ENCODE measurements around the gene LSR. TPM values are rescaled to one million over a fixed set of nuclear protein-coding genes. Genes with fewer than 3 reads are reported as not detected.

Gene LSR
- total RNA-seq, 4 donors from 2014 or later, result 36.0 to 113 (median 79.4) TPM

GRCh38 chr19:35307931-35308330 is 59.1 kb downstream of the LSR start:
- H3K9me3 ChIP-seq, result no peaks in the 10 kb centered on the region
- H3K4me1 ChIP-seq, result no peaks in the 10 kb centered on the region
- DNase-seq, result no peak
- H3K4me3 ChIP-seq, result no peak overlapping the region
- H3K27ac ChIP-seq, result no peak overlapping the region
- peaks cover 0 to 48% (median 0%) of the 10 kb centered on the region in 4 donors for H3K27me3 ChIP-seq
- no peak for TF ChIP-seq POLR2A (IDR thresholded peaks at IDR 0.05)
- H3K36me3 ChIP-seq, result no peaks in the 10 kb centered on the region
- WGBS, 2 donors, result 70 to 72% methylated on average over 10 of the region's 10 CpGs
- intact Hi-C loops (cut with DNase I), result no loop called here

GRCh38 chr19:35308910-35309309 is 60.1 kb downstream of the LSR start:
- Histone ChIP-seq H3K4me1 (no peaks in the 10 kb centered on the region), H3K27ac (no peak overlapping the region), H3K4me3 (no peak overlapping the region), H3K9me3 (no peaks in the 10 kb centered on the region), H3K27me3 (peaks cover 0 to 55% (median 0%) of the 10 kb centered on the region in 4 donors), H3K36me3 (no peaks in the 10 kb centered on the region)
- intact Hi-C loops (cut with DNase I), result no loop called here
- no peak for DNase-seq
- TF ChIP-seq POLR2A (IDR thresholded peaks at IDR 0.05), result no peak
- no peak for TF ChIP-seq CTCF (IDR thresholded peaks at IDR 0.05)
- 78 to 84% methylated on average over 7 of the region's 7 CpGs for WGBS, 2 donors

GRCh38 chr19:35309481-35310279 is 60.9 kb downstream of the LSR start:
- Histone ChIP-seq H3K9me3 (no peaks in the 10 kb centered on the region), H3K4me3 (no peak overlapping the region), H3K4me1 (no peaks in the 10 kb centered on the region), H3K36me3 (no peaks in the 10 kb centered on the region), H3K27ac (no peak overlapping the region), H3K27me3 (peaks cover 0 to 53% (median 0%) of the 10 kb centered on the region in 4 donors)
- intact Hi-C loops (cut with DNase I), result no loop called here
- no peak for TF ChIP-seq POLR2A (IDR thresholded peaks at IDR 0.05)
- no peak for TF ChIP-seq CTCF (IDR thresholded peaks at IDR 0.05)
- no peak for DNase-seq
- whole genome bisulfite sequencing, 2 donors, result 53 to 75% methylated on average over 13 to 14 of the region's 47 CpGs

GRCh38 chr19:35310331-35310730 is 61.5 kb downstream of the LSR start:
- H3K36me3 ChIP-seq, result no peaks in the 10 kb centered on the region
- intact Hi-C loops (cut with DNase I), result no loop called here
- WGBS, 2 donors, result 60 to 80% methylated on average over 2 of the region's 12 CpGs
- no peak overlapping the region for H3K4me3 ChIP-seq
- H3K4me1 ChIP-seq, result no peaks in the 10 kb centered on the region
- DNase-seq, result no peak
- H3K27ac ChIP-seq, result no peak overlapping the region
- H3K27me3 ChIP-seq, result peaks cover 0 to 47% (median 0%) of the 10 kb centered on the region in 4 donors
- no peaks in the 10 kb centered on the region for H3K9me3 ChIP-seq
- TF ChIP-seq CTCF (IDR thresholded peaks at IDR 0.05) (no peak), POLR2A (IDR thresholded peaks at IDR 0.05) (no peak)

GRCh38 chr19:35310811-35311465 is 62.1 kb downstream of the LSR start:
- intact Hi-C loops (cut with DNase I), result no loop called here
- no peaks in the 10 kb centered on the region for H3K4me1 ChIP-seq
- DNase-seq, result no peak
- H3K4me3 ChIP-seq, result no peak overlapping the region
- peaks cover 0 to 47% (median 0%) of the 10 kb centered on the region in 4 donors for H3K27me3 ChIP-seq
- 79 to 84% methylated on average over 10 of the region's 10 CpGs for WGBS, 2 donors
- no peaks in the 10 kb centered on the region for H3K36me3 ChIP-seq
- TF ChIP-seq CTCF (IDR thresholded peaks at IDR 0.05), result no peak
- TF ChIP-seq POLR2A (IDR thresholded peaks at IDR 0.05), result no peak
- no peaks in the 10 kb centered on the region for H3K9me3 ChIP-seq
- H3K27ac ChIP-seq, result no peak overlapping the region
